Keratinocyte (primary cell): ENCODE data around the gene GAS6. TPM values are rescaled to one million over a fixed set of nuclear protein-coding genes. Genes with fewer than 3 reads are reported as not detected.
A peak's percentile ranks its signal among the peaks of the same experiment; 100 is the strongest.

Source experiments
- DNase-seq: peaks from one replicate; pipeline ENCODE4 v3.0.0-alpha.2; 2011; ENCODE audit warnings: low read depth, missing footprints, low spot score
- FAIRE-seq: peaks from 2 replicates; lab custom pipeline; 2011; peaks lifted over from hg19 to GRCh38; lab: Jason Lieb, UNC
- H2AFZ ChIP-seq: 2 replicates; pipeline ENCODE4 v1.6.0; 2012; ENCODE audit warnings: low read length, control low read depth, inconsistent platforms; ENCODE audit not compliant: control insufficient read depth
- H3K27ac ChIP-seq: 2 replicates; pipeline ENCODE4 v1.5.1; 2011; ENCODE audit warnings: low read length; ENCODE audit not compliant: control insufficient read depth, insufficient read depth
- H3K27me3 ChIP-seq: 3 replicates; pipeline ENCODE4 v1.6.0; 2011; ENCODE audit warnings: low read length; ENCODE audit not compliant: control insufficient read depth, insufficient read depth; ENCODE audit errors: extremely low read depth
- H3K36me3 ChIP-seq, 2 experiments: 2 replicates in 1 of 2; 3 replicates in 1 of 2; pipeline ENCODE4 v1.5.1; 2011; ENCODE audit warnings: low read length in 2 of 2, mild to moderate bottlenecking in 1 of 2; ENCODE audit not compliant: control insufficient read depth in 2 of 2, insufficient read depth in 2 of 2; ENCODE audit errors: extremely low read depth in 1 of 2
- H3K4me1 ChIP-seq: 3 replicates; pipeline ENCODE4 v1.5.1; 2011; ENCODE audit warnings: low read length; ENCODE audit not compliant: control insufficient read depth, insufficient read depth; ENCODE audit errors: extremely low read depth
- H3K4me2 ChIP-seq: 3 replicates; pipeline ENCODE4 v1.6.0; 2011; ENCODE audit warnings: low read depth, low read length; ENCODE audit not compliant: control insufficient read depth, insufficient read depth; ENCODE audit errors: extremely low read depth
- H3K4me3 ChIP-seq, 3 experiments: fragments of 200-600 bp in 1 of 3; sonication (generic) in 1 of 3; 2 replicates in 2 of 3; 3 replicates in 1 of 3; pipeline ENCODE4 v1.5.1; 2011 to 2016; ENCODE audit warnings: low read length in 3 of 3, mild to moderate bottlenecking in 3 of 3, control low read depth in 2 of 3, inconsistent platforms in 1 of 3, low read depth in 1 of 3, mixed read lengths in 1 of 3, mixed run types in 1 of 3, moderate library complexity in 1 of 3; ENCODE audit not compliant: control insufficient read depth in 2 of 3, insufficient read depth in 2 of 3; ENCODE audit errors: extremely low read depth in 1 of 3
- H3K79me2 ChIP-seq: 2 replicates; pipeline ENCODE4 v1.6.0; 2012; ENCODE audit warnings: low read length; ENCODE audit not compliant: control insufficient read depth, insufficient read depth
- H3K9ac ChIP-seq: 3 replicates; pipeline ENCODE4 v1.6.0; 2011; ENCODE audit warnings: low read length; ENCODE audit not compliant: control insufficient read depth, insufficient read depth; ENCODE audit errors: extremely low read depth
- H3K9me1 ChIP-seq: 3 replicates; pipeline ENCODE4 v1.6.0; 2011; ENCODE audit warnings: low read length; ENCODE audit not compliant: control insufficient read depth, insufficient read depth; ENCODE audit errors: extremely low read depth
- H3K9me3 ChIP-seq: 2 replicates; pipeline ENCODE4 v1.5.1; 2012; ENCODE audit warnings: low read depth, low read length; ENCODE audit not compliant: control insufficient read depth
- H4K20me1 ChIP-seq: 3 replicates; pipeline ENCODE4 v1.6.0; 2011; ENCODE audit warnings: low read length; ENCODE audit not compliant: control insufficient read depth, insufficient read depth; ENCODE audit errors: extremely low read depth
- CTCF ChIP-seq, 3 experiments: IDR thresholded peaks in 1 of 3; conservative IDR thresholded peaks in 1 of 3; optimal IDR thresholded peaks in 1 of 3; 2 replicates in 2 of 3; 3 replicates in 1 of 3; pipeline versions ENCODE3 to v1.5.1; 2011; ENCODE audit warnings: low read length in 3 of 3, mild to moderate bottlenecking in 3 of 3, moderate library complexity in 2 of 3, control low read depth in 1 of 3, inconsistent platforms in 1 of 3; ENCODE audit not compliant: insufficient read depth in 2 of 3; ENCODE audit errors: extremely low read depth in 1 of 3
- EZH2 ChIP-seq: IDR thresholded peaks from one replicate; pipeline ENCODE4 v1.6.1; 2012; ENCODE audit warnings: inconsistent platforms, mild to moderate bottlenecking, low read length, moderate library complexity
- dilution Hi-C: fragments of 300-500 bp; cut with MboI; formaldehyde crosslinking; loops from one replicate; pipeline ENCODE4 v1.7.0; 2020; ENCODE audit warnings: low sequenced_read_pairs; ENCODE audit not compliant: extremely low pct_ligation_motif_present
- polyA plus RNA-seq, 5 experiments: library from polyadenylated mRNA; depleted of rRNA in 3 of 5; stranded (reverse) in 3 of 5; stranded (forward) in 1 of 5; unstranded in 1 of 5; fragments of >200 nt; gene quantifications; 1 replicate in 1 of 5; 2 replicates in 3 of 5; 3 replicates in 1 of 5; pipeline versions ENCODE4 v1.2.1 to v1.2.3, GENCODE V29; 2011 to 2012; ENCODE audit warnings: missing spikeins in 2 of 5, low read depth in 1 of 5, low replicate concordance in 1 of 5

GAS6 gene
- polyA plus RNA-seq, 1 donor (not counting 4 experiments of a cell fraction or from before 2014, with no cell fraction given), result 163 TPM

- Histone ChIP-seq H4K20me1 (no peaks in the 10 kb centered on the region), H3K27ac (no peak overlapping the region), H3K36me3 (no peaks in the 10 kb centered on the region), H3K9me3 (no peaks in the 10 kb centered on the region), H3K4me1 (peaks cover 10% of the 10 kb centered on the region), H3K4me3 (no peak overlapping the region), H3K79me2 (no peaks in the 10 kb centered on the region), H3K9me1 (no peaks in the 10 kb centered on the region), H3K27me3 (no peaks in the 10 kb centered on the region), H3K4me2 (no peak overlapping the region), H2AFZ (no peak overlapping the region), H3K9ac (no peak overlapping the region)
- DNase-seq (no peak), FAIRE-seq (no peak)
- no peak for TF ChIP-seq CTCF (optimal IDR thresholded peaks at IDR 0.05 in 1 of 3, IDR thresholded peaks at IDR 0.05 in 1 of 3, conservative IDR thresholded peaks at IDR 0.05 in 1 of 3; ENCODE audit: extremely low read depth in 1 of 3, insufficient read depth in 2 of 3, low read length in 3 of 3)
- no peak for TF ChIP-seq EZH2
- dilution Hi-C loops, result no loop called here
These were observed 27.1 kb upstream of the GAS6 start for GRCh38 chr13:113890774-113891480.

- Histone ChIP-seq H3K9ac (no peak overlapping the region), H3K79me2 (no peaks in the 10 kb centered on the region), H3K9me3 (no peaks in the 10 kb centered on the region), H3K27ac (no peak overlapping the region), H4K20me1 (no peaks in the 10 kb centered on the region), H3K36me3 (no peaks in the 10 kb centered on the region), H3K4me1 (peaks cover 6% of the 10 kb centered on the region), H3K27me3 (no peaks in the 10 kb centered on the region), H2AFZ (no peak overlapping the region), H3K4me3 (no peak overlapping the region), H3K4me2 (no peak overlapping the region), H3K9me1 (no peaks in the 10 kb centered on the region)
- TF ChIP-seq CTCF (optimal IDR thresholded peaks at IDR 0.05 in 1 of 3, IDR thresholded peaks at IDR 0.05 in 1 of 3, conservative IDR thresholded peaks at IDR 0.05 in 1 of 3; ENCODE audit: extremely low read depth in 1 of 3, insufficient read depth in 2 of 3, low read length in 3 of 3), result peak in 1 of 3 experiments; percentile 16
- no peak for TF ChIP-seq EZH2
- DNase-seq, result no peak
- dilution Hi-C loops, result no loop called here
- peak; percentile 17 for FAIRE-seq
These were observed 25.6 kb upstream of the GAS6 start for GRCh38 chr13:113889467-113889866.
